ENCODE results near the gene COL25A1.
"Not testable (repeated sequence)": the region's sequence is repeated elsewhere in the genome, so short reads cannot be mapped to it uniquely, and the experiment has no call there.

Gene COL25A1

DNA sequence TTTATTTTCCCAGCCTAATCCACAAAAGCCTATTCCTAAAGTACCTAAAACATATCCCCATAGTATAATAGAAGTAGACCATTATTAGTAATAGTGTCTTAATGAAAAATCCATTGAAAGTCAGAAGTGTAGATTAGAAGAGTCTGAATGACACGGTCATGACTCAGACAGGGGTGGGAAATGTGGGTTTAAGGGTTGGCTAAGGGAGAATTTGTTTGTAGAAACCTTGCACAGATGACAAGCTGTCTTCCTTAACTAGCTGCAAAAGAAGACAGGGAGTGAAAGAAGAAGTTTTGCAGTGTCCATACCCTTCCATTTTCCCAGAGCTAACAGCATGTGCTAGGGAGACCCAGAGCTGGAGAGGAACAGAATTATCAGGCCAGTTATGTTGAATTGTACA is 296.9 kb downstream of the COL25A1 start:
- no peak for FAIRE-seq

DNA sequence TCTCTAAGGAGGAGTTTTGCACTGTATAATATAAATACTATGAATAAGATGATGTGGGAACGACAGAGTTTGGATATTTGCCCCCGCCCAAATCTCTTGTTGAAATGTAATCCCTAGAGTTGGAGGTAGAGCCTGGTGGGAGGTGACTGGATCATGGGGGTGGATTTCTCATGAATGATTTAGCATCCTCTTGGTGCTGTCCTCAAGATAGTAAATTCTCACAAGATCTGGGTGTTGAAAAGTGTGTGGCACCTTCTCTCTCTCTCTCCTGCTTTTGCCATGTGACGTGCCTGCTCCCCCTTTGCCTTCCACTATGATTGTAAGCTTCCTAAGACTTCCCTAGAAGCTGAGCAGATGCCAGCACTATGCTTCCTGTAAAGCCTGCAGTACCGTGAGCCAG is 298.0 kb downstream of the COL25A1 start:
- no peak for FAIRE-seq

DNA sequence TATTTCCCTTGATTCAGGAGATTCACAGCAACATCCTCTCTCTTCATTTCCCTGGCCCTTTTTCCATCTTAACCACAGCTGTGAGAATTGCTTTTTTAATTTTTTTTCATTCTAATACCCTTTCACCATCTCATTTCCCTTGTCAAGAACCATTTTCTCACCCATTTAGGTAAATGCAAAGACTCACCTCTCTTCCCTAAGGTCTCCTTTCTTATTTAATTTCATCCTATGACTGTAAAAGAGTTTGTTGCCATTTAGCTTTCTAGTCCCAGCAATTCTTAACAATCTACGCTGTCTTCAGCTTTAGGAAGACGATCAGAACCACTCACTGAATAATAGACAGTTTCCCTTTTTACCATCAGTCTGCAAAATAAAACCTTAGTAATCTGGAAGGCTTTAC is 298.5 kb downstream of the COL25A1 start:
- FAIRE-seq, result no peak

DNA sequence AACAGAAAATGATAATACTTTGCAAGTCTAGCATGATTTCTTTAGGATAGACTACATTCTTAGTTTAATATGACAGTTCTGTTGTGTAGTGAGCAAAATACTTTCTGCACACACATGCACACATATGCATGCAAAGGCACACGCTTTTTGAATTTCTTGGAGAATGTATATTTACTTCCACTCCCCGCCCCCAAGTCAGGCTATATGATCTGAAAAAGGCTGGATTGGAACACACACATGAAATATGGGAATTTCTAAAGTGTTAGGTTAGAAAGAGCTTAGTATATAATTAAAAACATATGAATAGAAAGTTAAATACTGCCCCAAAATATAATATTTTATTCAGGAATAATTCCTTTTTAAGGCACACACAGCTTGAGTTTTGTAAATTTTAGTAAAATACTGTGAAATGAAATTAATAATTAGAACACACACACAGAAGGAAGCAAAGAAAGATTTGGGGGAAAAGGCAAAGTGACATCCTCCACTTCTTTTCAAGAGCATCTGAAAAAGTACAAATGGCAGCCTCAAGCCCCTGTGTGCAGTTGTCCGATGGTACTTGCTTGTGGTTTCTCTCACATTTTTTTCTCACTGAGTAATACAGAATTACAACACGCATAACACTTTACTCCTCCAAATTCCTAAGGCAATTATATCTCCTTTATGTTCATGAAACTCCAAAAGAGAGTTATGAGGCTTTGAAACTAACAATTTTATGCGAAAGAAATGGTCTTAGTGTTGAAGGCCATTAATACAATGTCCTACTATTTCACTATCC is 310.7 kb downstream of the COL25A1 start:
- FAIRE-seq, result no peak

DNA sequence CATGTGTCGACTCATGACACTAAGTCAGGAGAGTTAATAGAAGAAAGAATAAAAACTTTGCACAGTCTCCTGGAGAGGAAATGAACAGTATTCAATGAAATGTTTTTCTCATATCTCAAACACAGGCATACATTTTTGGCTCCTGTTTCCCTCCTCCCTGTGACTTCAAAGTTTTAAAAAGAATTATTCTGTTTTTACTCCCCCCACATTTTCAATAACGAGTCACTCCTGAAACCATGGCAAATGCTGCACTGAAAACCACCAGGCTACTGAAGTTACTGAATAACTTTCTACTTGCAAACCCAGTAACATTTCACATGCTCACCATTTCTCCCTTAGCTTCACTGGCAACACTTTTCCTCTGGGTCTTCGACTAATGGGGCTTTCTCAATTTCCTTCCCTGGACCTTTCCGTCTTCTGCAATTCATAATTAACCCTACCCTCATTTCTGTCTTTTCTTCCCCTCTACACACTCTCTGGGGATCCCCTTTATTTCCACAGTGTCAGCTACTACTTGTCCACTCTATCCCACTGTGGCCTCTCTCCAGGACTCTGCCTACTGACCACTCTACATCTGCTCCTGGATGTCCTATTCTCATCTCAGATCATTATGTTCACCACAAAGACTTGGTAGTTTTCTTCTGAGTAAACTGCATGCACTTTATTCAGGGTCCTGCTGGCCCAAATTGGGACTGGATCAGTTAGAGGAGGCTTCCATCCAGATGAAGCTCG is 313.8 kb downstream of the COL25A1 start:
- no peak for FAIRE-seq

DNA sequence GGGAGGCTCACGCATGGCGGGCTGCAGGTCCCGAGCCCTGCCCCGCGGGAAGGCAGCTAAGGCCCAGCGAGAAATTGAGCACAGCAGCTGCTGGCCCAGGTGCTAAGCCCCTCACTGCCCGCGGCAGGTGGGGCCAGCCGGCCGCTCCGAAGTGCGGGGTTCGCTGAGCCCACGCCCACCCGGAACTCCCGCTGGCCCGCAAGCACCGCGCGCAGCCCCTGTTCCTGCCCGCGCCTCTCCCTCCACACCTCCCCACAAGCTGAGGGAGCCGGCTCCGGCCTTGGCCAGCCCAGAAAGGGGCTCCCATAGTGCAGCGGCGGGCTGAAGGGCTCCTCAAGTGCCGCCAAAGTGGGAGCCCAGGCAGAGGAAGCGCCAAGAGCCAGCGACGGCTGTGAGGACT is 318.0 kb downstream of the COL25A1 start:
- not testable (repeated sequence) for FAIRE-seq

DNA sequence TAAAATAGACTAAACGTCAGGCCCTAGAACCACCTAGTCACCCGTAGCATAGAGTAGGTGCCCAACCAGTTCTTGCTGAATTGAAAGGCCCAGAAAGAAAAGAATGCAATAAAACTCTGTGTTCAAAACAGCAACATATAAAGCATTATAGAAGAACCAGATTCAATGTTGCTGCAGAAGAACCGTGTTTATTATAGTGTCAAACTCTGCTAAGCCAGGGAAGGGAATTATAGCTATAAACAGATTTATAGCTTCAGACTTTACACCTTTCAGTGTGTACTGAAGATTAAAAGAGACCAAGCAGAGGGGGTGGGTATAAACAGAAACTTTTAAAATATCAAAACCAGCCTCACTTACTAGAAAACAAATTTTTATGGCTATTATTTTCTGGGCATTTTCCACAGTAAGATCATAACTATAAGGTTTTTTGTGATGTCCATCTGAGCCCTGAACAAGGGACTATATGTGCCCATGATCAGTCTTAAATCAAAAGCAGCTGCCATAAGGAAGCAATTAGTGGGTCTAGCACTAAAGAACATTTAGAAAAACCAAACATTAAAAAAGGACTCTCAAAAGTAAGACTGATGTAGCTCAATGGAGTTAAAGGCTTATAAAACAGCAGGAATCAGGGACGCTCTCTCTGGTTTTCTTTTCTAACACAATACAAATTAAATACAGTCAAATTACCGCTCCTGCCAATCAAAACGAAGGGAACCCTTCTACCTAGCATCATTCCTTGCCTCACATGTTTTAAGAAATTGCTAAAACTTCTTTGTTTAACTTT is 319.9 kb downstream of the COL25A1 start:
- FAIRE-seq, result no peak

DNA sequence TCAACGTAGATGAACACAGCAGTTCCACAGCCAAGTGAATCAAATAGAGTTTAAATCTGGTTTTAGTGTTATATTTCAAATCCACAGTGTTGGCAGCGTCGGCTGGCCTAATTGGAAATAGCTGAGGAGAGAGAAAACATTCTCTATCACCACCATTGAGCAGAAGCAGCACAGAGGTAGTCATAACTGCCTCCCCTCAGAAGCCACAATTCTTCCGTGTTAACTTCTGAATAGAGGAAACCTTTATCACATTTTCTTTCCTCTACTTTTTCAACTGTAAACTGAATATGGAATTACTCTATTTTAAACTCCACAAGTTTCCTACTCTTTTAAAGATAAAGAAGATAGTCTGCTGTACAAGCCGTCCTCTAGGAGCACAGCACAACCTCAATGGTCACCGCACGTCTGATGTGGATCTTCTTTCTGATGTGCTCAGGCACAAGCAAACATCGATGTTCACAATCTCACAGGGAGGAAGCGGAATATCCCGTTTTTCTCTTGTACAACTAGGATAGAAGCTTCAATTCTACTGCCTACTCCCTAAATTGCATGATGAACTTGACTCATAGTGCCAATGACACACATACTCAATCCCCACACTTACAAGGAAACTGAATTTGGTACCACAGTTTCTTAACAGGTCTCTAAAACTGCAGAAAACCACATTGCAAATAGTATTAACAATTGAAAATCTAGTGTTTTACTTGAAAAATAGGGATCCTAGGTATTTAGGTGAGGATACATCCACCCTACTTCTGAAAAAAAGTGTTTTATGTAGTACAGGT is 321.8 kb downstream of the COL25A1 start:
- no peak for FAIRE-seq

DNA sequence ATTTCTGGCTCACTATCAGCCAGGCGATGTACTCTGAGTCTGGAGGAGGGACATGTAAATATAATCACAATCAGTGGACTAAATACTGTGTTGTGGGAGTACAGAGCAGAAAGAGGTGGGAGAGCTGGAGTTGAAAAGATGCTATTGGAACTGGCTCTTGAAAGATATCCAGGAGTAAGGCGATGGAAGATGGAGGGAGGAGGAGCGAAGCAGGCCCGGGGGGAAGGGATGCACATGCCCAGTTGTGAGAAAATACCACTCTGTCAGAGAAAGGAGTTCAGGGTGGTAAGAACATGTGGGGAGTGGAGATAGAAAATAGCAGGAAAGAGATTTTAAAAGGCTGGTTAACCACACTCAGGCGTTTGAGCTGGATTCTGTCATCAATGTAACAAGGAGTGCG is 322.7 kb downstream of the COL25A1 start:
- FAIRE-seq, result no peak

DNA sequence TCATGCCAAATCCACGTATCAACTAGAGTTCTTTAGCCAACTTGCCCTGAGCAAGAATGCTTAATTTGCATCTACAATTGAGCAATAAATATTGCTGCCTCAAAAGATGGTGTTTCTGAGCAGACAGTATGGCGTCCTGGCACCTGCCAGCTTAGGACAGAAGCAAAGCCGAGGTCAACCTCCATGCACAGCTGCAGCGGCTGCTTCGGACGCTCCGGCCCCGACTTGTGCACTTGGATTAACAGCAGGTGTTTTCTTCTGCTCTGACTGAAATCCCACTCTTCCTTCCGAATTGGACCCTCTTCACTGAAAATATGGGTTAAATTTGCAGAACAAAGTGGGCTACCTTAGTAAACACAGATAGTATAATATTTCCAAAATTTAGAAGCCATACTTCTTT is 324.4 kb downstream of the COL25A1 start:
- FAIRE-seq, result no peak

DNA sequence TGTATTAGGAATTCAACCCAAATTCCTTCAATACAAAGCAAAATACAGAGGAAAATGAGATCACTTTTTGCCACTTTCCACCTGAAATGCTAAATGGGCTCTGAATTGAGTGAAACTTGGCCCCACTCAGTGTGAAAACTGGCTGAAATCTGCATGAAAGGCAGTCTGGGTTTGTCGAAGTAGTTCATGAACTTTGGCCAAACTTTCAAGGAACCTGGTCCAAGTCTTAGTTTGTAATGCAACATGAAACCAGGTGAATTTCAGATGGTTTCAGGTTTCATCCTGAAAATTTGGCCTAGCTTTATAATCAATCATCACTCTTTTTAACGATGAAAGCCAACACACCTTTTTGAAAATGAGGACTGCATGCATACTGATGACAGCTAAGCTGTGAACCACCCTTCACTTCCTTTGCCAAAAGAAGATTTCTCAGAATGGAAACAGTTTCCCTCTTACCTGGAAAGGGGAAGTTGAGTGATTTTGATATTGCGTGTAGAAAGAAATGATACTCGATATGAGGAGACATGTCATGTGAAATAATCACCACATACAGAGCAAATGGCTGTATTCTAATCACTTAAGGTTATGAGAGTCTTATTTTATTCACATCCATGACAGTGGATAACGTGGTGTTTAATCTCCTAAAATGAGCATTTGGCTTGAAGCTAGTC is 329.7 kb downstream of the COL25A1 start:
- no peak for FAIRE-seq

DNA sequence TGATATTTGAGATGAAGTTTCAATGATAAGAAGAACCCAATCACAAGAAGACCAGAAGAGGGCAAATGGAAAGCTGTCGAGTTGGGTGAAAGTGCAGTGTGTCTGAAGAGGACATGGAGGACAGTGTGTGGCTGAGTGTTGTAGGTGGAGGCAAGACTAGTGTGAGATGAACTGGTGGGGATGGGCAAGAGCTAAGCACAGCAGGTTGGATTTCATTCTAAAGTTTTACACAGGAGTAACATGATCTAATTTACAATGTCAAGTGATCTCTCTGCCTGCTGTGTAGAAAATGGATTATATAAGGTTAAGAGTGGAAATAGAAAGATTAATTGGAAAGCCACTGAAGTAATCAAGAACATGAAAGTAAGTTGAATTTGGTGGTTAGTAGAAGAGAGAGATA is 331.0 kb downstream of the COL25A1 start:
- FAIRE-seq, result no peak

DNA sequence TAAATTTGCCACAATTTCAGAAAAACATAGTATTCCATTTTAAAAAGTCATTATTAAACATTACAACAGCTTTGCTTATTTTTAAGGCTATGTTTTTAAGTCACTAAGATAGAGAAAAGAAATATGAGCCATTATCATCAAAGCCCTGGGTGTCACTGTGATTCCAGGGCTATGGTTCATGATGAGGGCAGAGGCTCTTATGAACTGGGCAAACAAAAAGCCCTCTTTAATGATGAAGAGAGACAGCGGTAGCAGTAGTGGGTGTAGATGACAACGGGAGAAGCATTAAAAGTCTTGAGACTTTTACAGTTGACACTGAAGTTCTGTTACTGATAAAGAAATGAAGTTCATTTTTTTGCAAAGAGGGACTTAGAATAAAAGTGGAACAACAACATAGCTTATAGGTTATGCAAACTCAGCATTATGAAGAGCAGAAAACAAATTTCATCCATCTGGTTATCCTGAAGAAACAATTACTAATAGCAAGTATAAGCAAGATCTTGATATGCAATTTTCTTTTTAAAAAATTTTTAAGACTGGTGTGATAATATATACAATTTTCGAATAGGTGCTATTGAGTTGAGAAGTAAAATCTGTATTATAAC is 336.9 kb downstream of the COL25A1 start:
- no peak for FAIRE-seq

DNA sequence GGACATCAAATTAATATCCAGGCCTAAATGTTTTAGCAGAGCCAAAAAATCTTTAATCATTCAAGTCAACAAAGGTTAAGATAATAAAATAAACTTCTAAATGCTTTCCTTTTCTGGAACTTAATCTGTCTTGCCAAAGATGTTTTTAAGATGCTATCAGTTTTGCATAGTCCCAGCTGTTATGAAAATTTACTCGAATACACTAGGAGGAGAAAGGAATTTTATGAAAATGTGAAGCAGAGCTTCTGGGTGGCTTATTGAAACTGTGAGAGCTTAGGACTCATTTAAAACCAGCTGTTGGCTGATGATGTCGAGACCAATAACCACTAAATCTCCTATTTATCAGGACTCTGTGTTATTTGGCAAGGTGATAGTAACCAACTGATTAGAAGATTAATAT is 337.4 kb downstream of the COL25A1 start:
- no peak for FAIRE-seq

DNA sequence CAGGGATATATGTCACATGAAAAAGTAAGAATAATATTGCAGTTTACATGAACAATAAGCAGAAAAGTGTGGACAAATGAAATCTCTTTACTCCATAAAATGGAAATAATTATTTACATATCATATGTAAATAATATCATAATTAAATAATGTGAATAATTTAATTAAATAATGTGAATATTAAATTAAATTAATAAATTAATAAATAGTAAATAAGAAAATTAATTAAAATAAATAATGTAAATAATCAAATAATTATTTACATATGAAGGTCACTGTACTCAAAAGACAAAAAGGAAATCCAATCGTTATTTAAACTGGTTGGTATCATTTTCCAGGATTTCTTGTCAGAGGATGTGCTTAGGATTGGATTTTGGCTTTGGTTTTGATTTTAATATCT is 338.5 kb downstream of the COL25A1 start:
- peak; percentile 91 for FAIRE-seq

DNA sequence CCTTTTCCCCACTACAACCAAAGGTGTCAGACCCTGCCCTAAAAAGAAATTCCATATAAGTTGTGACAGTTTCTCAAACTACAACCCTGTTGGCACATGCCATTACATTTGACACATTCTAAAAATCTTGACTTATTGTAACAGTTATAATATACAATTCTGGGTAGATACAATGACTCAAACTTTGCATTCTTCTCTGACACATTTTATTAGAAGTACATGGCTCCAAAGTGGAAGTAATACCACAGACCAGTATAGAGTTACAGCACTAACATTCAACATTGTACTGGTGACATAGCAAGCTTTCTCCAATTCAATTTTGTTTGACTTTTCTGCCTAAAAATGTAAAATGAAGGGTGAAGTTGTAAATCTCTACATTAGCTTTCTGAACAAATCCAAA is 343.0 kb downstream of the COL25A1 start:
- FAIRE-seq, result no peak

DNA sequence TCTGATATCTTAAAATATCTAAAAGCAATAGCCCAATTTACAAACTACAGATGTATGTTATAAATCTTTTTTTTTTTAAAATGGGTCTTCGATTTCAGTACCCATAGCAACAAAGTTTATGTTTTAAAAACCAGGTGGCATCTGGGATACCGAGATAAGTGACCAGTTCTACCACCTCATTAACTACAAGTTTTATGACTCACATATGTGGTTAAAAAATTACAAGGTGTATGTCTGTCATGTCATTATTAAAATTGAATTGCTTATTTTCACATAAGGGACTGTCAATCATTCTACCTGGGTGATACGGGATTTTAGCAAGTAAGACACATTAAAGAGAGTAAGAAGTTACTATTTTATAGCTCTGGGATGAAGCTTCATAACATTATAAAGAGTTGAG is 347.6 kb downstream of the COL25A1 start:
- FAIRE-seq, result no peak

DNA sequence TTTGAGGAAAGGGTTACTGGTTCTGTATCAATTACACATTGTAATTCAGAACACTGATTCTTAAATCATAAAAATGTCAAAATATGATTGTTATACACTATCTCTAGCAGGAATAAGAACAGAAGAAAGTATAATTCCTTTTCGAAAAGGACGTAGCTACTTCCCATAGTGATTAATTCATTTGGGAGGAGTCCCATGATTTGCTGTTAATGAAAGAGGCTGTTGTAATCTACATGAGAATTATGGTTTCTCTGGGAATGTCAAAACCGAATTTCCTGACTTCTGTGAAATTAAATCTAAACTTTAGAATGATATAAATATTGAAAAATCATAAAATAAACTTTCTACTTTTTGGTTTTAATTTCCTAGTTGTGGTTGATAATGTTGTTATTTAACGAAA is 348.5 kb downstream of the COL25A1 start:
- FAIRE-seq, result peak; percentile 10

DNA sequence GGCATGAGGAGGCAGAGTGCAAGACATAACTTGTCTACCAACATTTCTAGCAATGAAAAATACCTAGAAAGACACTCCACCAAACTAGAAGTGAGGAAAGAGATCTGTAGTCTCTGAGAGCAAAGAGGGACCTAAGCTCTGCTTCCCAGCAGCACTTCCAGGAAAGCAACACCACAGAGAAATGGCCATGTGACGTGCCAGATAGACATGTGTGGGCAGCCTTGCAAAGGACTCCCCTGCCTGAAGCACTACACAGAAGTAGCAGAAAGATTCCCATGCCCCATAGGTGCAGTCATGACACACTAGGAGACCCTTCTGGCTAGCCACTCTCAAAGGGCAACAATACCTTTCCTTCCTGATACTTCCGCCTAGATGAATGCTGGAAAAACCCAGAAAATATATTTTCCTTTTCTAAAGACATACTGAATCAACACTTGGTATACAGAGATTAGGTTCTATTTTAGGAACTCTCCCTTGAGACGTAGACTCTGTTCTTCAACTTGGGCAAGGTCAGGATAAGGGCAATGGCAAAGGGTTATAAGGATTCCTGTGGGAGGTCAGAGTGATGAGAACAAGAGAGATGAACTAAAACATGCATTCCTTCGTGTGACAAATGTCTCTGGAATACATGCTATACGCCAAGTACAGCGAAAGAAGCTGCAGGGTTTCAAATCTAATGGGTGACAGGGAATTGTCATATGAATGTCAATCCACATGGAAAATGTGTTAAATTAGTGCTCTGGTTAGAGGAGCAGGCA is 352.1 kb downstream of the COL25A1 start:
- no peak for FAIRE-seq

DNA sequence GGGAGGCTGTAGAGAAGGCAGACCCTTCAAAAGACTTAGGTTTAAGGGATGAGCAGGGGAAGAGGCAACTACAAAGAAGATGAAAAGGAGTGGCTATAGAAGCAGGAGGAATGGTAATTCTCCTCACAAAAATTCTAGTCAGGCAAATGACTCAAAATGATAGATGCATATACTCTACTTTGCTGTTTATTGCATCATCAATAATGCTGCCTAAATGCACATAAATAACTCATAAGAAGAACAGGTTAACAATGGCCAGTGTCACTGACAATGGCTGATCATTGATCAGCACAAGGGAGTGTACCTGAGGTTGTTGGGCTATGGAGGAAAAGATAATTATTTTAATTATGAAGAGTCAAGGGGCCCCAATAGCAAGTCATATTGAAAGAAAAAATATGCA is 354.9 kb downstream of the COL25A1 start:
- FAIRE-seq, result no peak

DNA sequence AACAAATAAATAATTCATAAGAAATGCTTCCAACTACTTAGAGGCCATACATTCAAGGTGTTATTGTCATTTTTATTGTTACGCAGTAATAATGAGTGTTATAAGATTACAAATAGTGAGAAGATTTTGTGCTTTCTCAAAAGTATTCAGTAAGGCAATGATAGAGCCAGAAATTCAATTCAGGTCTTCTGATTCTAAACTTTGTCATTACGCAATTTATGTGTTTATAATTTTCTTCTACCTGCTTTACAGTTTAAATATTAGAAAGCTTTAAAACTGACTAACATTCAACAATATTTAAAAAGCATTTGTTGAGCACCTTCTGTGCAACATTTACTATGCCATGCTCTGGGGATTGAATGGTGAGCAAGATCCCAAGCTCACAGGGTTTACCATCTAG is 356.2 kb downstream of the COL25A1 start:
- no peak for FAIRE-seq
